Skeletal muscle tissue (tissue), 4 donors: ENCODE measurements around the gene CELF1. TPM values are rescaled to one million over a fixed set of nuclear protein-coding genes. Genes with fewer than 3 reads are reported as not detected.
A peak's percentile ranks its signal among the peaks of the same experiment; 100 is the strongest.
"Not testable (repeated sequence)": the region's sequence is repeated elsewhere in the genome, so short reads cannot be mapped to it uniquely, and the experiment has no call there.

Source experiments
- H3K27ac ChIP-seq: one replicate; pipeline ENCODE4 v1.7.0; 2013; ENCODE audit warnings: mild to moderate bottlenecking, low read depth, low read length, inconsistent platforms
- H3K27me3 ChIP-seq, 3 donors: one replicate each; pipeline ENCODE4 v1.7.0; 2013; ENCODE audit warnings: low read length in 3 of 3; ENCODE audit not compliant: control insufficient read depth in 3 of 3, insufficient read depth in 3 of 3
- H3K36me3 ChIP-seq, 3 donors: one replicate each; pipeline ENCODE4 v1.7.0; 2013; ENCODE audit warnings: low read length in 3 of 3; ENCODE audit not compliant: control insufficient read depth in 3 of 3, insufficient read depth in 3 of 3
- H3K4me1 ChIP-seq, 3 donors: one replicate each; pipeline ENCODE4 v1.7.0; 2013; ENCODE audit warnings: low read length in 3 of 3, mild to moderate bottlenecking in 3 of 3; ENCODE audit not compliant: control insufficient read depth in 3 of 3, insufficient read depth in 3 of 3
- H3K4me3 ChIP-seq, 3 donors: one replicate each; pipeline ENCODE4 v1.7.0; 2013; ENCODE audit warnings: low read length in 3 of 3
- H3K9ac ChIP-seq, 3 donors: one replicate each; pipeline ENCODE4 v1.7.0; 2013; ENCODE audit warnings: low read length in 3 of 3, mild to moderate bottlenecking in 3 of 3, moderate library complexity in 2 of 3, low read depth in 1 of 3
- H3K9me3 ChIP-seq, 3 donors: one replicate each; pipeline ENCODE4 v1.7.0; 2013; ENCODE audit warnings: low read length in 3 of 3; ENCODE audit not compliant: control insufficient read depth in 3 of 3
- total RNA-seq: library from RNA; depleted of rRNA; stranded (reverse); fragments of >200 nt; gene quantifications from one replicate; pipeline ENCODE4 v1.2.3, GENCODE V29; 2014
- donor health status: Osteomylitis.

CELF1 gene
- total RNA-seq, 1 donor from 2014 or later: 74.6 TPM

DNA sequence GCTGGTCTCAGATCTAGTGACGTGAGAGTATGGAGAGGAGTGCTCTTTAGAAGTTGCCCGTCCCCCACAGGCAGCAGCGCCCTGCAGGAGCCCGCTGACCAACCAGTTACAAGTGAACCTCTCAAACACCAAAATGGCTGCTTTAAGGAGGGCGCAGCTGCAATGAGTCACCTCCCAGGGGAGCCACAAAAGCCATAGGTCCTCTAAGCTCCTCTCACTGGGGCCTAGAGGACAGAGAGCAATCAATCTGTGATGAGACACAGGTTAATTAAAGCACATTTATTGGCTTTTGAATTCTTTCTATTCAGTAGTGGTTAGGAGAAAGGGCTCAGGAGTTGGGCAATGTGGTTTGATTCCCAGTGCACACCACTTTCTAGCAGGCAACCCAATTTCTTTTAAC lies 88.4 kb downstream of the CELF1 start:
- no peaks in the 10 kb centered on the region for H3K27me3 ChIP-seq
- H3K27ac ChIP-seq: no peak overlapping the region
- H3K4me1 ChIP-seq: peaks cover 11 to 20% (median 16%) of the 10 kb centered on the region in 3 donors
- no peak overlapping the region for H3K9ac ChIP-seq
- H3K36me3 ChIP-seq: peaks cover under 1 to 15% (median 13%) of the 10 kb centered on the region in 3 donors
- H3K4me3 ChIP-seq: no peak overlapping the region
- H3K9me3 ChIP-seq: no peaks in the 10 kb centered on the region

DNA sequence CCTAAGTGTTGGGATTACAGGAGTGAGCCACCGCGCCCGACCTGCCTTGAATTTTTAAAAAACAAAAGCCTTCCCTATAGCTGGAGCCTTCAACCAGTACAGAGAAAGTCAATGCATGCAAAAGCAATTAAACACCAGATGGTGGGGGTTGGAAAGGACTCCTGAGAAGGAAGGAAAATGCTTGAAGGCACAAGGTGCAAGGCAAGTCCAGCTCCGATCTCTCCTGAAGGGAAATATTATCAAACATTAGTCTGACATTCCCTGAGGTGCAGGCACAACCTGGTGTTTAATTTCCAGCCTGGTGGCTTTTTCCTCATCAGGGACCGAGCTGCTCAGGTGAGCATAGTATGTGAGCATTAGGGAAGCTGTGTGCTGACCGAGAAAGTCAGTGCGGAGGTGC lies 91.1 kb downstream of the CELF1 start:
- Histone ChIP-seq H3K27ac (no peak overlapping the region), H3K27me3 (no peaks in the 10 kb centered on the region), H3K36me3 (peaks cover 0 to 6% (median 0%) of the 10 kb centered on the region in 3 donors), H3K9ac (no peak overlapping the region), H3K9me3 (no peaks in the 10 kb centered on the region), H3K4me3 (no peak overlapping the region), H3K4me1 (peaks cover 4 to 8% (median 7%) of the 10 kb centered on the region in 3 donors)

DNA sequence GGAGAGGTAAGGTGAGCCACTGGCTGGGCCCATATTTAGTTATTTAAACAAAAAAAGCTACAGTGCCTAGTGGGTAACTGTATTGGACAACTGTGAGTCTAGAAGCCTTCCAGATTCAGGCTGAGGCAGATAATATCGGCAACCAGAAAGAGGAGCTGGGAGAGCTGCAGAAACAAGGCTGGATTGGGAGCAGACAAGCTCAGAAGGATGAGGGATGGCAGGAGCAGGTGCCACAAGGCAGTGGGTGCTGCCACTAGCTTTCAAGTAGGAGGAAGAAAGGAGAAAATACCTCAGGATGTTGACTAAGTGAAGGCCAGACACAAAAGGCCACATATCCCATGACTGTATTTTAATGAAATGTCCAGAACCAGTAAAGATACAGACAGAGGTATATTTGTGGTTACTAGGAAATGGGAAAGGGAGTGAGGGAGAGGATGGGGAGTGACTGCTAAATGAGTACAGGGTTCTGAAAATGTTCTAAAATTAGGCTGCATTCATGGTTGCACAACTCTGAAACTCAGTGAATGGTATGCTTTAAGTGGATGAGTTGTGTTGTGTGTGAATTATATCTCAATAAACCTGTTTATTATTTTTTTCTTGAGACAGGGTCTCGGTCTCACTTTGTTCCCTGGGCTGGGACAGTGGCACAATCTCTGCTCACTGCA lies 92.2 kb downstream of the CELF1 start:
- Histone ChIP-seq H3K27me3 (no peaks in the 10 kb centered on the region), H3K27ac (no peak overlapping the region), H3K9ac (no peak overlapping the region), H3K4me3 (no peak overlapping the region), H3K36me3 (peaks cover 0 to 6% (median 0%) of the 10 kb centered on the region in 3 donors), H3K4me1 (peaks cover 0 to 4% (median 3%) of the 10 kb centered on the region in 3 donors), H3K9me3 (no peaks in the 10 kb centered on the region)

DNA sequence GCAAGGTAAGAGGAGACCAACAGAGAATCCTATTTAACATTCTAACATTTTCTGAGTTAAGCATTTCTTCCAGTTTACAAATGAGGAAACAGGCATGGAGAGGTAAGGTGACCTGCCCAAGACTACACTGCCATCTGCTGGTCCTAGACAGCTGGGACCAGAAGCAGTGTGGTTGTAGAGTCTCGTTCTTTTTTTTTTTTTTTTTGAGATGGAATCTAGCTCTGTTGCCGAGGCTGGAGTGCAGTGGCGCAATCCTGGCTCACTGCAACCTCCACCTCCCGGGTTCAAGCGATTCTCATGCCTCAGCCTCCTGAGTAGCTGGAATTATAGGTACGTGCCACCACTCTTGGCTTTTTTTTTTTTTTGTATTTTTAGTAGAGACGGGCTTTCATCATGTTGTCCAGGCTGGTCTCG lies 98.7 kb downstream of the CELF1 start:
- not testable (repeated sequence) for H3K36me3 ChIP-seq, H3K9me3 ChIP-seq, H3K4me3 ChIP-seq, H3K4me1 ChIP-seq, H3K27me3 ChIP-seq, H3K27ac ChIP-seq
- H3K9ac ChIP-seq: peak overlapping the region in 1 of 3 donors; percentile 25

DNA sequence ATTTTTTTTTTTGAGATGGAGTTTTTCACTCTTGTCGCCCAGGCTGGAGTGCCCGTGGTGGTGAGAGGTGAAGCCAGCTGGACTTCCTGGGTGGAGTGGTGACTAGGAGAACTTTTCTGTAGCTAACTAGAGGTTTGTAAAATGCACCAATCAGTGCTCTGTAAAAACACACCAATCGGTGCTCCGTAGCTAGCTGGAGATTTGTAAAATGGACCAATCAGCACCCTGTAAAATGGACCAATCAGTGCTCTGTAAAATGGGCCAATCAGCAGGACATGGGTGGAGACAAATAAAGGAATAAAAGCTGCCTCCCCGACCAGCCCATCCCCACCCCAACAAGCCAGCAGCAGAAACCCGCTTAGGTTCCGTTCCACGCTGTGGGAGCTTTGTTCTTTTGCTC lies 99.6 kb downstream of the CELF1 start:
- peaks cover 7 to 14% (median 14%) of the 10 kb centered on the region in 3 donors for H3K4me1 ChIP-seq
- no peaks in the 10 kb centered on the region for H3K9me3 ChIP-seq
- no peak overlapping the region for H3K9ac ChIP-seq
- no peaks in the 10 kb centered on the region for H3K36me3 ChIP-seq
- no peak overlapping the region for H3K4me3 ChIP-seq
- H3K27me3 ChIP-seq: no peaks in the 10 kb centered on the region
- H3K27ac ChIP-seq: no peak overlapping the region

DNA sequence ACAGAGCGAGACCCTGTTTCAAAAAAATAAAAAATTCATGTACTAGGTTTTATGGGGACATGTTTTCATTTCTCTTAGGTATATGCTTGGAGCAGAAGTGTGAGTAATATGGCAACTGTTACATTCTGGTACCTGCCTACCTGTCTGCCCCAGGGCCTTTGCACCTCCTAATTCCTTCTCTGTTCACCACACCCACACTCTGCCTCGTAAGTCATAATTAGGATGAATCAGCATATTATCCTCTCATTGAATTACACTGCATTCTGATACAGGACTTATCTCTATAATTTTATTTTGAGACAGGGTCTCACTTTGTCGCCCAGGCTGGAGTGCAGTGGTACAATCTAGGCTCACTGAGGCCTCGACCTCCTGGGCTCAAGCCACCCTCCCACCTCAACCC lies 100.9 kb downstream of the CELF1 start:
- Histone ChIP-seq H3K4me3 (no peak overlapping the region), H3K27me3 (no peaks in the 10 kb centered on the region), H3K9me3 (no peaks in the 10 kb centered on the region), H3K27ac (no peak overlapping the region), H3K4me1 (peaks cover 14 to 27% (median 23%) of the 10 kb centered on the region in 3 donors), H3K36me3 (peaks cover 5 to 6% (median 5%) of the 10 kb centered on the region in 3 donors), H3K9ac (no peak overlapping the region)

DNA sequence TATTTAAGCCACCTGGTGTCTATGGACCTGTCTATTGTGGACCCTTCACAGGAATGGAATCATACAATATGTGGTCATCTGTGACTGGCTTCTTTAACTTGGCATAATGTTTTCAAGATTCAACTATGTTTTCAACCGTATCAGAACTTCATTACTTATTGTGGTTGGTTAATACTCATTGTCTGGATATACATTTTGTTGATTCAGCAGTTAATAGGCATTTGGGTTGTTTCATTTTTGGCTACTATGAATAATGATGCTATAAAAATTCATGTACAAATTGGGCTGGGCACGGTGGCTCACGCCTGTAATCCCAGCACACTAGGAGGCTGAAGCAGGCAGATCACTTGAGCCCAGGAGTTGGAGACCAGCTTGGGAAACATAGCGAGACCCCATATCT lies 101.5 kb downstream of the CELF1 start:
- H3K27me3 ChIP-seq: no peaks in the 10 kb centered on the region
- H3K36me3 ChIP-seq: peaks cover 5 to 7% (median 6%) of the 10 kb centered on the region in 3 donors
- no peaks in the 10 kb centered on the region for H3K9me3 ChIP-seq
- no peak overlapping the region for H3K9ac ChIP-seq
- H3K27ac ChIP-seq: no peak overlapping the region
- H3K4me1 ChIP-seq: peaks cover 17 to 31% (median 23%) of the 10 kb centered on the region in 3 donors
- no peak overlapping the region for H3K4me3 ChIP-seq

DNA sequence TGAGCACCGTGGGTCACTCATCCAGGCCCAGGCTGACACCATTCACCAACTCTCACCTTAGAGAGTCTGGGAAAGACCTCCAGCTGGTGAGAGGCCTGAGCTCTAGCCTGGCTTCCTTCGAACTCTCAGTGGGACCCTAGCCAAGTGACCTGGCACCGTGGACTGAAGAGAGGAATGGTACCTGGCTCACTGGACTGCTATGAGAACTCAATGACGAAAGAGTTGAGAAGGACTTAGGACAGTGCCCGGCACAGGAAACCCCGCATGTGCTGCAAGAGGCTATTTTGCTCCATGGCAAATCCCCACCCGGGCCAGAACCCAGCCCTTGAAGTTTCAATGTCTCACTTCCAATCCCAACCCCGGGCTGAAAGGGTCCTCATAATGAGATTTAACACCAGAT lies 103.4 kb downstream of the CELF1 start:
- Histone ChIP-seq H3K9ac (peak overlapping the region; percentile 82 to 94 (median 86)), H3K27ac (peak overlapping the region; percentile 86), H3K36me3 (peaks cover 5 to 8% (median 7%) of the 10 kb centered on the region in 3 donors), H3K4me1 (peaks cover 17 to 34% (median 23%) of the 10 kb centered on the region in 3 donors), H3K27me3 (no peaks in the 10 kb centered on the region), H3K9me3 (no peaks in the 10 kb centered on the region), H3K4me3 (peak overlapping the region in 2 of 3 donors; percentile 91 to 94)

DNA sequence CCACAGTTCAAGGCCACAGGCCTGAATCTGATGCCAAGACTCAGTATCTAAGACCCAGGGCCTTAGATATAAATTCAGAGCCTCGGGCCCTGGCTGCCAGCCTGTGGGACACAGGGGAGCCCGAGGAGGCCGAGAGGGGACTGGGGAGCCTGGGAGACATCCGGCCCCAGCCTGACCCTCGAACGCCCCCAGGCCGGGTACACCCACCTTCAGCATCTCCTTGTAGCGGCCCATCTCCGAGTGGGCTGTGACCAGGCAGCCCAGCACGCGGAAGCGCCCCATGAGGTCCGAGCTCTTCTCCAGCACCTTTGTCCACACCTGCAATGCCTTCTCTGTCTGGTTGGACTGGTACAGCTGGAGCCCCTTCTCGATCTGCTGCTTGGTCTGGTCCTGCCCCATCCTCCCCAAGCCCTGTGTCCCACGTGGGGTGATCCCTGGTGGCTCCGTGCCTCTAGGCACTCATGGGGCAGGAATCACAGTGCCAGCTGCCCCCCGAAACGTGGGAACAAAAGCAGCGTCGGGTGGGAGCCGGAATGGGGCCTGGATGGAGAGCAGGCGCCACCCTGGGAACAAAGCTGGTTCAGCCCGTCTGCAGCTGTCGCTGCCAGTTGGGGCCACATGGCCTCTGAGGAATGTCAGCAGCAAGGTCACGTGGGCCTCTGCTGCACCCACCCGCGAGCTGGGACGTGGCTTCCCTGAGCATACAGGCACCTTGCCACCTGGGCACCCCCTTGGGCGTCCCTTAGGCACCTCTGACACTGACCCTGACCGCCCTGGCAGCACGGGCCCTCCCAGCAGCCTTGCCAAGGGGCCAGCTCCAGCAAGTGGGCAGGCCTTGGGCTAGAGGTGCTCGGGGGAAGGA lies 104.1 kb downstream of the CELF1 start, which contains the start of gene RAPSN:
RAPSN (minus strand) TSS at position 571 of the 862 bp plus-strand sequence; CDS start at position 399, 172 bp downstream.
- Histone ChIP-seq H3K36me3 (peaks cover 5 to 8% (median 7%) of the 10 kb centered on the region in 3 donors), H3K9me3 (no peaks in the 10 kb centered on the region), H3K4me3 (peak within 1 kb of the TSS; percentile 68 to 94 (median 91))

More for the DNA sequence above, 104.1 kb downstream of the CELF1 start, which contains the start of gene RAPSN:
- Histone ChIP-seq H3K27ac (peak within 1 kb of the TSS; percentile 86), H3K27me3 (no peaks in the 10 kb centered on the region), H3K4me1 (peaks cover 17 to 34% (median 19%) of the 10 kb centered on the region in 3 donors), H3K9ac (peak within 1 kb of the TSS; percentile 82 to 94 (median 86))
